Keratinocyte (primary cell): ENCODE data around the gene TLK1. TPM values are rescaled to one million over a fixed set of nuclear protein-coding genes. Genes with fewer than 3 reads are reported as not detected.
A peak's percentile ranks its signal among the peaks of the same experiment; 100 is the strongest.

Source experiments
- DNase-seq: peaks from one replicate; pipeline ENCODE4 v3.0.0-alpha.2; 2011; ENCODE audit warnings: low read depth, missing footprints, low spot score
- FAIRE-seq: peaks from 2 replicates; lab custom pipeline; 2011; peaks lifted over from hg19 to GRCh38; lab: Jason Lieb, UNC
- H2AFZ ChIP-seq: 2 replicates; pipeline ENCODE4 v1.6.0; 2012; ENCODE audit warnings: low read length, control low read depth, inconsistent platforms; ENCODE audit not compliant: control insufficient read depth
- H3K27ac ChIP-seq: 2 replicates; pipeline ENCODE4 v1.5.1; 2011; ENCODE audit warnings: low read length; ENCODE audit not compliant: control insufficient read depth, insufficient read depth
- H3K27me3 ChIP-seq: 3 replicates; pipeline ENCODE4 v1.6.0; 2011; ENCODE audit warnings: low read length; ENCODE audit not compliant: control insufficient read depth, insufficient read depth; ENCODE audit errors: extremely low read depth
- H3K36me3 ChIP-seq, 2 experiments: 2 replicates in 1 of 2; 3 replicates in 1 of 2; pipeline ENCODE4 v1.5.1; 2011; ENCODE audit warnings: low read length in 2 of 2, mild to moderate bottlenecking in 1 of 2; ENCODE audit not compliant: control insufficient read depth in 2 of 2, insufficient read depth in 2 of 2; ENCODE audit errors: extremely low read depth in 1 of 2
- H3K4me1 ChIP-seq: 3 replicates; pipeline ENCODE4 v1.5.1; 2011; ENCODE audit warnings: low read length; ENCODE audit not compliant: control insufficient read depth, insufficient read depth; ENCODE audit errors: extremely low read depth
- H3K4me2 ChIP-seq: 3 replicates; pipeline ENCODE4 v1.6.0; 2011; ENCODE audit warnings: low read depth, low read length; ENCODE audit not compliant: control insufficient read depth, insufficient read depth; ENCODE audit errors: extremely low read depth
- H3K4me3 ChIP-seq, 3 experiments: fragments of 200-600 bp in 1 of 3; sonication (generic) in 1 of 3; 2 replicates in 2 of 3; 3 replicates in 1 of 3; pipeline ENCODE4 v1.5.1; 2011 to 2016; ENCODE audit warnings: low read length in 3 of 3, mild to moderate bottlenecking in 3 of 3, control low read depth in 2 of 3, inconsistent platforms in 1 of 3, low read depth in 1 of 3, mixed read lengths in 1 of 3, mixed run types in 1 of 3, moderate library complexity in 1 of 3; ENCODE audit not compliant: control insufficient read depth in 2 of 3, insufficient read depth in 2 of 3; ENCODE audit errors: extremely low read depth in 1 of 3
- H3K79me2 ChIP-seq: 2 replicates; pipeline ENCODE4 v1.6.0; 2012; ENCODE audit warnings: low read length; ENCODE audit not compliant: control insufficient read depth, insufficient read depth
- H3K9ac ChIP-seq: 3 replicates; pipeline ENCODE4 v1.6.0; 2011; ENCODE audit warnings: low read length; ENCODE audit not compliant: control insufficient read depth, insufficient read depth; ENCODE audit errors: extremely low read depth
- H3K9me1 ChIP-seq: 3 replicates; pipeline ENCODE4 v1.6.0; 2011; ENCODE audit warnings: low read length; ENCODE audit not compliant: control insufficient read depth, insufficient read depth; ENCODE audit errors: extremely low read depth
- H3K9me3 ChIP-seq: 2 replicates; pipeline ENCODE4 v1.5.1; 2012; ENCODE audit warnings: low read depth, low read length; ENCODE audit not compliant: control insufficient read depth
- H4K20me1 ChIP-seq: 3 replicates; pipeline ENCODE4 v1.6.0; 2011; ENCODE audit warnings: low read length; ENCODE audit not compliant: control insufficient read depth, insufficient read depth; ENCODE audit errors: extremely low read depth
- EZH2 ChIP-seq: IDR thresholded peaks from one replicate; pipeline ENCODE4 v1.6.1; 2012; ENCODE audit warnings: inconsistent platforms, mild to moderate bottlenecking, low read length, moderate library complexity
- dilution Hi-C: fragments of 300-500 bp; cut with MboI; formaldehyde crosslinking; loops from one replicate; pipeline ENCODE4 v1.7.0; 2020; ENCODE audit warnings: low sequenced_read_pairs; ENCODE audit not compliant: extremely low pct_ligation_motif_present
- polyA plus RNA-seq, 5 experiments: library from polyadenylated mRNA; depleted of rRNA in 3 of 5; stranded (reverse) in 3 of 5; stranded (forward) in 1 of 5; unstranded in 1 of 5; fragments of >200 nt; gene quantifications; 1 replicate in 1 of 5; 2 replicates in 3 of 5; 3 replicates in 1 of 5; pipeline versions ENCODE4 v1.2.1 to v1.2.3, GENCODE V29; 2011 to 2012; ENCODE audit warnings: missing spikeins in 2 of 5, low read depth in 1 of 5, low replicate concordance in 1 of 5
- TF ChIP-seq, protein P1 (sequence below), 3 experiments: IDR thresholded peaks in 1 of 3; conservative IDR thresholded peaks in 1 of 3; optimal IDR thresholded peaks in 1 of 3; 2 replicates in 2 of 3; 3 replicates in 1 of 3; pipeline versions ENCODE3 to v1.5.1; 2011; ENCODE audit warnings: low read length in 3 of 3, mild to moderate bottlenecking in 3 of 3, moderate library complexity in 2 of 3, control low read depth in 1 of 3, inconsistent platforms in 1 of 3; ENCODE audit not compliant: insufficient read depth in 2 of 3; ENCODE audit errors: extremely low read depth in 1 of 3

TLK1 gene
- polyA plus RNA-seq, 1 donor (not counting 4 experiments of a cell fraction or from before 2014, with no cell fraction given) = 14.7 TPM

GRCh38 chr2:171072164-171072563, 88.5 kb downstream of the TLK1 start:
- no peak for DNase-seq
- Histone ChIP-seq H3K4me3 (no peak overlapping the region), H3K4me1 (peaks cover 7% of the 10 kb centered on the region), H3K9ac (no peak overlapping the region), H3K27ac (no peak overlapping the region), H3K36me3 (peaks cover 0 to 4% of the 10 kb centered on the region in 2 experiments), H3K9me3 (no peaks in the 10 kb centered on the region), H4K20me1 (no peaks in the 10 kb centered on the region), H3K9me1 (no peaks in the 10 kb centered on the region), H3K4me2 (no peak overlapping the region), H3K27me3 (no peaks in the 10 kb centered on the region), H3K79me2 (peaks cover 14% of the 10 kb centered on the region), H2AFZ (no peak overlapping the region)
- FAIRE-seq = no peak
- no peak for TF ChIP-seq EZH2
- TF ChIP-seq, protein P1, sequence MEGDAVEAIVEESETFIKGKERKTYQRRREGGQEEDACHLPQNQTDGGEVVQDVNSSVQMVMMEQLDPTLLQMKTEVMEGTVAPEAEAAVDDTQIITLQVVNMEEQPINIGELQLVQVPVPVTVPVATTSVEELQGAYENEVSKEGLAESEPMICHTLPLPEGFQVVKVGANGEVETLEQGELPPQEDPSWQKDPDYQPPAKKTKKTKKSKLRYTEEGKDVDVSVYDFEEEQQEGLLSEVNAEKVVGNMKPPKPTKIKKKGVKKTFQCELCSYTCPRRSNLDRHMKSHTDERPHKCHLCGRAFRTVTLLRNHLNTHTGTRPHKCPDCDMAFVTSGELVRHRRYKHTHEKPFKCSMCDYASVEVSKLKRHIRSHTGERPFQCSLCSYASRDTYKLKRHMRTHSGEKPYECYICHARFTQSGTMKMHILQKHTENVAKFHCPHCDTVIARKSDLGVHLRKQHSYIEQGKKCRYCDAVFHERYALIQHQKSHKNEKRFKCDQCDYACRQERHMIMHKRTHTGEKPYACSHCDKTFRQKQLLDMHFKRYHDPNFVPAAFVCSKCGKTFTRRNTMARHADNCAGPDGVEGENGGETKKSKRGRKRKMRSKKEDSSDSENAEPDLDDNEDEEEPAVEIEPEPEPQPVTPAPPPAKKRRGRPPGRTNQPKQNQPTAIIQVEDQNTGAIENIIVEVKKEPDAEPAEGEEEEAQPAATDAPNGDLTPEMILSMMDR (optimal IDR thresholded peaks at IDR 0.05 in 1 of 3, IDR thresholded peaks at IDR 0.05 in 1 of 3, conservative IDR thresholded peaks at IDR 0.05 in 1 of 3; ENCODE audit: extremely low read depth in 1 of 3, insufficient read depth in 2 of 3, low read length in 3 of 3) = no peak
- dilution Hi-C loops = no loop called here

- Histone ChIP-seq H3K27ac (no peak overlapping the region), H3K4me3 (peak overlapping the region in 1 of 3 experiments; percentile 34), H4K20me1 (no peaks in the 10 kb centered on the region), H2AFZ (no peak overlapping the region), H3K4me2 (peak overlapping the region; percentile 61), H3K4me1 (peaks cover 7% of the 10 kb centered on the region), H3K27me3 (no peaks in the 10 kb centered on the region), H3K9me3 (no peaks in the 10 kb centered on the region), H3K9ac (no peak overlapping the region), H3K9me1 (no peaks in the 10 kb centered on the region), H3K36me3 (peaks cover 0 to 2% of the 10 kb centered on the region in 2 experiments), H3K79me2 (peaks cover 7% of the 10 kb centered on the region)
- FAIRE-seq = peak; percentile 77
- no peak for DNase-seq
- dilution Hi-C loops = no loop called here
- TF ChIP-seq, protein P1 (optimal IDR thresholded peaks at IDR 0.05 in 1 of 3, IDR thresholded peaks at IDR 0.05 in 1 of 3, conservative IDR thresholded peaks at IDR 0.05 in 1 of 3; ENCODE audit: extremely low read depth in 1 of 3, insufficient read depth in 2 of 3, low read length in 3 of 3) = no peak
- TF ChIP-seq EZH2 = no peak
Measured at GRCh38 chr2:171069286-171069956, 91.3 kb downstream of the TLK1 start.
